ENCODE data around the gene METTL21C. TPM values are rescaled to one million over a fixed set of nuclear protein-coding genes. Genes with fewer than 3 reads are reported as not detected.

METTL21C gene
- total RNA-seq: not detected

- intact Hi-C loops (cut with DNase I): no loop called here
- no peak within 1 kb of the TSS for H3K27ac ChIP-seq (replicated peaks in 1 of 4)
- H3K9me3 ChIP-seq: peaks cover 0 to 4% (median 2%) of the 10 kb centered on the region in 4 donors
- WGBS: 78% methylated on average over 6 of the region's 6 CpGs
- TF ChIP-seq POLR2AphosphoS5 (IDR thresholded peaks at IDR 0.05): no peak
- TF ChIP-seq, protein P1, sequence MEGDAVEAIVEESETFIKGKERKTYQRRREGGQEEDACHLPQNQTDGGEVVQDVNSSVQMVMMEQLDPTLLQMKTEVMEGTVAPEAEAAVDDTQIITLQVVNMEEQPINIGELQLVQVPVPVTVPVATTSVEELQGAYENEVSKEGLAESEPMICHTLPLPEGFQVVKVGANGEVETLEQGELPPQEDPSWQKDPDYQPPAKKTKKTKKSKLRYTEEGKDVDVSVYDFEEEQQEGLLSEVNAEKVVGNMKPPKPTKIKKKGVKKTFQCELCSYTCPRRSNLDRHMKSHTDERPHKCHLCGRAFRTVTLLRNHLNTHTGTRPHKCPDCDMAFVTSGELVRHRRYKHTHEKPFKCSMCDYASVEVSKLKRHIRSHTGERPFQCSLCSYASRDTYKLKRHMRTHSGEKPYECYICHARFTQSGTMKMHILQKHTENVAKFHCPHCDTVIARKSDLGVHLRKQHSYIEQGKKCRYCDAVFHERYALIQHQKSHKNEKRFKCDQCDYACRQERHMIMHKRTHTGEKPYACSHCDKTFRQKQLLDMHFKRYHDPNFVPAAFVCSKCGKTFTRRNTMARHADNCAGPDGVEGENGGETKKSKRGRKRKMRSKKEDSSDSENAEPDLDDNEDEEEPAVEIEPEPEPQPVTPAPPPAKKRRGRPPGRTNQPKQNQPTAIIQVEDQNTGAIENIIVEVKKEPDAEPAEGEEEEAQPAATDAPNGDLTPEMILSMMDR (IDR thresholded peaks at IDR 0.05): no peak
- TF ChIP-seq POLR2A (IDR thresholded peaks at IDR 0.05; ENCODE audit: low read depth): no peak
- TF ChIP-seq EP300 (IDR thresholded peaks at IDR 0.05): no peak
- peaks cover 0 to 24% (median 0%) of the 10 kb centered on the region in 4 donors for H3K27me3 ChIP-seq
- H3K36me3 ChIP-seq: no peaks in the 10 kb centered on the region
- peaks cover 0 to 4% (median under 1%) of the 10 kb centered on the region in 4 donors for H3K4me1 ChIP-seq
- H3K4me3 ChIP-seq: no peak within 1 kb of the TSS
- DNase-seq (ENCODE audit: extremely low spot score): no peak
Measured at GRCh38 chr13:102694937-102695336, at the start of gene METTL21C. Gene METTL21C (minus strand): TSS chr13:102695044. CDS start chr13:102694498, 546 bp downstream.

- H3K4me1 ChIP-seq: no peaks in the 10 kb centered on the region
- no peak for DNase-seq (ENCODE audit: extremely low spot score)
- TF ChIP-seq POLR2A (IDR thresholded peaks at IDR 0.05; ENCODE audit: low read depth): no peak
- TF ChIP-seq EP300 (IDR thresholded peaks at IDR 0.05): no peak
- intact Hi-C loops (cut with DNase I): no loop called here
- no peak overlapping the region for H3K4me3 ChIP-seq
- H3K27ac ChIP-seq (replicated peaks in 1 of 4): no peak overlapping the region
- H3K36me3 ChIP-seq: no peaks in the 10 kb centered on the region
- H3K27me3 ChIP-seq: no peaks in the 10 kb centered on the region
- peaks cover 0 to 40% (median 35%) of the 10 kb centered on the region in 4 donors for H3K9me3 ChIP-seq
Measured at GRCh38 chr13:102742506-102742905, 47.7 kb upstream of the METTL21C start.

DNA sequence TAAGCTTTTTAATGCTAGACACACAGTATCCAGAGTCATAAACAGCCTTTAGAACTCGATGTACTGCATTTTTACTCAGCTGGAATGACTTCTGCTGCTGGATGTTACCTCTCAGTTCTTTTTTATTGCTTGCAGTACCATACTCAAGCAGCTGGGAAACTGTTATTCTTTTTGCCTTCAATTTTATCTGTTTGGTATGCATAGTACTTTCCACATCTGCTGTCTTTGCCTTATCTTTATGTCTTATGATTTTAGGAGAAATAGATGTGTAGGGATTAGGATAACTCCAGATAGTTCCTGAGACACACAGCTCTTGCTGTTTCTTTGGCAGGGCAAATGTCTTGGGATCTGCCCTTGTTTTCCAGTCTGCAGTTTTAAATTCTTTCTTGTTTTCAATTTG, 47.3 kb upstream of the METTL21C start:
- Histone ChIP-seq H3K4me1 (no peaks in the 10 kb centered on the region), H3K9me3 (peaks cover 0 to 40% (median 35%) of the 10 kb centered on the region in 4 donors), H3K27me3 (no peaks in the 10 kb centered on the region), H3K4me3 (no peak overlapping the region), H3K27ac (replicated peaks in 1 of 4) (no peak overlapping the region), H3K36me3 (no peaks in the 10 kb centered on the region)
- intact Hi-C loops (cut with DNase I): no loop called here
- WGBS: 69% methylated on average over 1 of the region's 1 CpG
- no peak for DNase-seq (ENCODE audit: extremely low spot score)
- no peak for TF ChIP-seq POLR2AphosphoS5 (IDR thresholded peaks at IDR 0.05)
- no peak for TF ChIP-seq POLR2A (IDR thresholded peaks at IDR 0.05; ENCODE audit: low read depth)
- TF ChIP-seq, protein P1 (IDR thresholded peaks at IDR 0.05): no peak
- no peak for TF ChIP-seq EP300 (IDR thresholded peaks at IDR 0.05)

DNA sequence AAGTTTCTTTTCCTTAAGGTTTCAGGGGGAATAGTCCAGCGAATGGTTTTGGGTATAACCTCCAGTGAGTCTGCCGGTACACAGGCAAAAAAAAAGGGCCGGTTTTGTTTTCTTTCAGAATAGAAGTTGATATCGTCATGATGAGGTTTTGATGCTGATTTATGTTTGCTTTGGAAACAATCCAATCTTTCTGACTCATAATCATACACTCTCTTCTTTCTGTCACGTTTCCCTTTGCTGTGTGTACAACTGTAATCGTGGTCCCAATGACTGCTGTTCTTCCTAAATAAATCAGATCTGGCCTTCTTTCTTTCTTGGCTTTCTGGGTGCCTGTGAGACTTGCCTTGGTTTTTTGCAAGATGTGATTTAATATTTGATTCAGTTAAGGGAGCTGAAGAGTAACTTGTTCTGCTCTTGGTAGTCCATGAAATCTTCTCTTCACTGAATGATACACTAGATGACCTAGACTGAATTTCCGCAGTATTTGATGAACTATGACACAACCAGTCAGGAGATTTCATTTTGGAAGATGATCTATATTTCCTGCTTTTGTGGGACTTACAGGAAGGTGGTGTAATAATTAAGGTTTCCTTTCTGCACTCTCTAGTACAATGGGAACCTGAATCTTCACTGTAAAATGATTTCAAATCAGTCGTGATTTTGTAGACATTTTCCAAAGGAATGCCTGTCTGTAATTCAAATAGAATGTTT, 34.9 kb upstream of the METTL21C start:
- no peak for DNase-seq (ENCODE audit: extremely low spot score)
- TF ChIP-seq EP300 (IDR thresholded peaks at IDR 0.05) (no peak), POLR2A (IDR thresholded peaks at IDR 0.05; ENCODE audit: low read depth) (no peak)
- TF ChIP-seq, protein P1 (IDR thresholded peaks at IDR 0.05): no peak
- Histone ChIP-seq H3K27ac (replicated peaks in 1 of 4) (no peak overlapping the region), H3K9me3 (no peaks in the 10 kb centered on the region), H3K4me1 (no peaks in the 10 kb centered on the region), H3K27me3 (no peaks in the 10 kb centered on the region), H3K4me3 (no peak overlapping the region), H3K36me3 (no peaks in the 10 kb centered on the region)
- intact Hi-C loops (cut with DNase I): no loop called here
- 35% methylated on average over 8 of the region's 8 CpGs for WGBS

- no peak for TF ChIP-seq EP300 (IDR thresholded peaks at IDR 0.05)
- TF ChIP-seq, protein P1 (IDR thresholded peaks at IDR 0.05): no peak
- TF ChIP-seq POLR2AphosphoS5 (IDR thresholded peaks at IDR 0.05): no peak
- TF ChIP-seq POLR2A (IDR thresholded peaks at IDR 0.05; ENCODE audit: low read depth): no peak
- no peaks in the 10 kb centered on the region for H3K9me3 ChIP-seq
- intact Hi-C loops (cut with DNase I): no loop called here
- WGBS: 82% methylated on average over 2 of the region's 2 CpGs
- DNase-seq (ENCODE audit: extremely low spot score): no peak
- H3K36me3 ChIP-seq: no peaks in the 10 kb centered on the region
- no peaks in the 10 kb centered on the region for H3K27me3 ChIP-seq
- H3K27ac ChIP-seq (replicated peaks in 1 of 4): no peak overlapping the region
- H3K4me1 ChIP-seq: no peaks in the 10 kb centered on the region
- H3K4me3 ChIP-seq: no peak overlapping the region
Measured at GRCh38 chr13:102726430-102726829, 31.6 kb upstream of the METTL21C start.

All from esophagus muscularis mucosa (tissue), 4 donors.